ENCODE data around the gene SYNM. TPM values are rescaled to one million over a fixed set of nuclear protein-coding genes. Genes with fewer than 3 reads are reported as not detected.

Gene SYNM
- total and polyA plus RNA-seq, 2 experiments from 2014 or later: 0.74 to 3.5 TPM

- Mint-ChIP-seq H3K4me1 (peaks cover 51% of the 10 kb centered on the region), H3K36me3 (ENCODE audit: low read depth) (peaks cover 17% of the 10 kb centered on the region)
- no peak; the same call in 1 of the 3 replicates for ATAC-seq
Observed at GRCh38 chr15:99143655-99144610, 39.1 kb downstream of the SYNM start.

More at GRCh38 chr15:99143655-99144610, 39.1 kb downstream of the SYNM start:
- no peaks in the 10 kb centered on the region for H3K27me3 ChIP-seq (ENCODE audit: insufficient read depth)
- peaks cover 36% of the 10 kb centered on the region for H3K4me1 ChIP-seq (ENCODE audit: insufficient read depth)
- peak overlapping the region; percentile 17; the same call in 1 of the 2 replicates for H3K4me2 ChIP-seq
- H3K4me3 Mint-ChIP-seq: peak overlapping the region; percentile 46; the same call in 1 of the 3 replicates
- TF ChIP-seq, protein P1, sequence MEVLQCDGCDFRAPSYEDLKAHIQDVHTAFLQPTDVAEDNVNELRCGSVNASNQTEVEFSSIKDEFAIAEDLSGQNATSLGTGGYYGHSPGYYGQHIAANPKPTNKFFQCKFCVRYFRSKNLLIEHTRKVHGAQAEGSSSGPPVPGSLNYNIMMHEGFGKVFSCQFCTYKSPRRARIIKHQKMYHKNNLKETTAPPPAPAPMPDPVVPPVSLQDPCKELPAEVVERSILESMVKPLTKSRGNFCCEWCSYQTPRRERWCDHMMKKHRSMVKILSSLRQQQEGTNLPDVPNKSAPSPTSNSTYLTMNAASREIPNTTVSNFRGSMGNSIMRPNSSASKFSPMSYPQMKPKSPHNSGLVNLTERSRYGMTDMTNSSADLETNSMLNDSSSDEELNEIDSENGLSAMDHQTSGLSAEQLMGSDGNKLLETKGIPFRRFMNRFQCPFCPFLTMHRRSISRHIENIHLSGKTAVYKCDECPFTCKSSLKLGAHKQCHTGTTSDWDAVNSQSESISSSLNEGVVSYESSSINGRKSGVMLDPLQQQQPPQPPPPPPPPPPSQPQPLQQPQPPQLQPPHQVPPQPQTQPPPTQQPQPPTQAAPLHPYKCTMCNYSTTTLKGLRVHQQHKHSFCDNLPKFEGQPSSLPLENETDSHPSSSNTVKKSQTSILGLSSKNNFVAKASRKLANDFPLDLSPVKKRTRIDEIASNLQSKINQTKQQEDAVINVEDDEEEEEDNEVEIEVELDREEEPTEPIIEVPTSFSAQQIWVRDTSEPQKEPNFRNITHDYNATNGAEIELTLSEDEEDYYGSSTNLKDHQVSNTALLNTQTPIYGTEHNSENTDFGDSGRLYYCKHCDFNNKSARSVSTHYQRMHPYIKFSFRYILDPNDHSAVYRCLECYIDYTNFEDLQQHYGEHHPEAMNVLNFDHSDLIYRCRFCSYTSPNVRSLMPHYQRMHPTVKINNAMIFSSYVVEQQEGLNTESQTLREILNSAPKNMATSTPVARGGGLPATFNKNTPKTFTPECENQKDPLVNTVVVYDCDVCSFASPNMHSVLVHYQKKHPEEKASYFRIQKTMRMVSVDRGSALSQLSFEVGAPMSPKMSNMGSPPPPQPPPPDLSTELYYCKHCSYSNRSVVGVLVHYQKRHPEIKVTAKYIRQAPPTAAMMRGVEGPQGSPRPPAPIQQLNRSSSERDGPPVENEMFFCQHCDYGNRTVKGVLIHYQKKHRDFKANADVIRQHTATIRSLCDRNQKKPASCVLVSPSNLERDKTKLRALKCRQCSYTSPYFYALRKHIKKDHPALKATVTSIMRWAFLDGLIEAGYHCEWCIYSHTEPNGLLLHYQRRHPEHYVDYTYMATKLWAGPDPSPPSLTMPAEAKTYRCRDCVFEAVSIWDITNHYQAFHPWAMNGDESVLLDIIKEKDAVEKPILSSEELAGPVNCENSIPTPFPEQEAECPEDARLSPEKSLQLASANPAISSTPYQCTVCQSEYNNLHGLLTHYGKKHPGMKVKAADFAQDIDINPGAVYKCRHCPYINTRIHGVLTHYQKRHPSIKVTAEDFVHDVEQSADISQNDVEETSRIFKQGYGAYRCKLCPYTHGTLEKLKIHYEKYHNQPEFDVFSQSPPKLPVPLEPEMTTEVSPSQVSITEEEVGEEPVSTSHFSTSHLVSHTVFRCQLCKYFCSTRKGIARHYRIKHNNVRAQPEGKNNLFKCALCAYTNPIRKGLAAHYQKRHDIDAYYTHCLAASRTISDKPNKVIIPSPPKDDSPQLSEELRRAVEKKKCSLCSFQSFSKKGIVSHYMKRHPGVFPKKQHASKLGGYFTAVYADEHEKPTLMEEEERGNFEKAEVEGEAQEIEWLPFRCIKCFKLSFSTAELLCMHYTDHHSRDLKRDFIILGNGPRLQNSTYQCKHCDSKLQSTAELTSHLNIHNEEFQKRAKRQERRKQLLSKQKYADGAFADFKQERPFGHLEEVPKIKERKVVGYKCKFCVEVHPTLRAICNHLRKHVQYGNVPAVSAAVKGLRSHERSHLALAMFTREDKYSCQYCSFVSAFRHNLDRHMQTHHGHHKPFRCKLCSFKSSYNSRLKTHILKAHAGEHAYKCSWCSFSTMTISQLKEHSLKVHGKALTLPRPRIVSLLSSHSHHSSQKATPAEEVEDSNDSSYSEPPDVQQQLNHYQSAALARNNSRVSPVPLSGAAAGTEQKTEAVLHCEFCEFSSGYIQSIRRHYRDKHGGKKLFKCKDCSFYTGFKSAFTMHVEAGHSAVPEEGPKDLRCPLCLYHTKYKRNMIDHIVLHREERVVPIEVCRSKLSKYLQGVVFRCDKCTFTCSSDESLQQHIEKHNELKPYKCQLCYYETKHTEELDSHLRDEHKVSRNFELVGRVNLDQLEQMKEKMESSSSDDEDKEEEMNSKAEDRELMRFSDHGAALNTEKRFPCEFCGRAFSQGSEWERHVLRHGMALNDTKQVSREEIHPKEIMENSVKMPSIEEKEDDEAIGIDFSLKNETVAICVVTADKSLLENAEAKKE (CRISPR knock-in tag; IDR thresholded peaks at IDR 0.05): no peak
- TF ChIP-seq STAT1 (IDR thresholded peaks at IDR 0.05; ENCODE audit: unreplicated experiment) (no peak), ETS1 (IDR thresholded peaks at IDR 0.05) (no peak), ZNF331 (CRISPR knock-in tag; IDR thresholded peaks at IDR 0.05; ENCODE audit: low read depth) (no peak), JUNB (IDR thresholded peaks at IDR 0.05; ENCODE audit: unreplicated experiment) (no peak), ZNF114 (CRISPR knock-in tag; IDR thresholded peaks at IDR 0.05) (no peak), EZH2phosphoT487 (IDR thresholded peaks at IDR 0.05; ENCODE audit: unreplicated experiment) (no peak), CREB1 (CRISPR knock-in tag; IDR thresholded peaks at IDR 0.05; ENCODE audit: low read depth) (no peak), POLR2AphosphoS5 (IDR thresholded peaks at IDR 0.05; ENCODE audit: low read depth) (no peak), NANOG (IDR thresholded peaks at IDR 0.05; ENCODE audit: borderline replicate concordance) (no peak), EZH2 (IDR thresholded peaks at IDR 0.05; ENCODE audit: low read depth, unreplicated experiment) (no peak), CTCF (conservative IDR thresholded peaks at IDR 0.05; ENCODE audit: low read depth in 2 of 2) (no peak)
- TF ChIP-seq, protein P2, sequence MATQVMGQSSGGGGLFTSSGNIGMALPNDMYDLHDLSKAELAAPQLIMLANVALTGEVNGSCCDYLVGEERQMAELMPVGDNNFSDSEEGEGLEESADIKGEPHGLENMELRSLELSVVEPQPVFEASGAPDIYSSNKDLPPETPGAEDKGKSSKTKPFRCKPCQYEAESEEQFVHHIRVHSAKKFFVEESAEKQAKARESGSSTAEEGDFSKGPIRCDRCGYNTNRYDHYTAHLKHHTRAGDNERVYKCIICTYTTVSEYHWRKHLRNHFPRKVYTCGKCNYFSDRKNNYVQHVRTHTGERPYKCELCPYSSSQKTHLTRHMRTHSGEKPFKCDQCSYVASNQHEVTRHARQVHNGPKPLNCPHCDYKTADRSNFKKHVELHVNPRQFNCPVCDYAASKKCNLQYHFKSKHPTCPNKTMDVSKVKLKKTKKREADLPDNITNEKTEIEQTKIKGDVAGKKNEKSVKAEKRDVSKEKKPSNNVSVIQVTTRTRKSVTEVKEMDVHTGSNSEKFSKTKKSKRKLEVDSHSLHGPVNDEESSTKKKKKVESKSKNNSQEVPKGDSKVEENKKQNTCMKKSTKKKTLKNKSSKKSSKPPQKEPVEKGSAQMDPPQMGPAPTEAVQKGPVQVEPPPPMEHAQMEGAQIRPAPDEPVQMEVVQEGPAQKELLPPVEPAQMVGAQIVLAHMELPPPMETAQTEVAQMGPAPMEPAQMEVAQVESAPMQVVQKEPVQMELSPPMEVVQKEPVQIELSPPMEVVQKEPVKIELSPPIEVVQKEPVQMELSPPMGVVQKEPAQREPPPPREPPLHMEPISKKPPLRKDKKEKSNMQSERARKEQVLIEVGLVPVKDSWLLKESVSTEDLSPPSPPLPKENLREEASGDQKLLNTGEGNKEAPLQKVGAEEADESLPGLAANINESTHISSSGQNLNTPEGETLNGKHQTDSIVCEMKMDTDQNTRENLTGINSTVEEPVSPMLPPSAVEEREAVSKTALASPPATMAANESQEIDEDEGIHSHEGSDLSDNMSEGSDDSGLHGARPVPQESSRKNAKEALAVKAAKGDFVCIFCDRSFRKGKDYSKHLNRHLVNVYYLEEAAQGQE (IDR thresholded peaks at IDR 0.05; ENCODE audit: unreplicated experiment): no peak
- H4K20me1 ChIP-seq (replicated peaks; ENCODE audit: insufficient read depth): 0 out of 2 replicates have a peak, but pooled peaks cover 3% of the 10 kb centered on the region
- no peaks in the 10 kb centered on the region for H3K36me3 ChIP-seq (ENCODE audit: insufficient read depth)
- peaks cover 3% of the 10 kb centered on the region for H3K27me3 Mint-ChIP-seq (ENCODE audit: insufficient read depth, low read depth, poor library complexity)
- H3K9me2 ChIP-seq (ENCODE audit: insufficient read depth): no peaks in the 10 kb centered on the region
- no peak overlapping the region for H2AFZ ChIP-seq
- H3K4me3 ChIP-seq: no peak overlapping the region
- peak overlapping the region; percentile 46; the same call in 1 of the 2 replicates for H3K27ac Mint-ChIP-seq
- no peaks in the 10 kb centered on the region for H3K79me2 ChIP-seq (replicated peaks; ENCODE audit: insufficient read depth)
- H3K27ac ChIP-seq (ENCODE audit: low read depth): peak overlapping the region; percentile 58
- DNase-seq (ENCODE audit: low spot score): no peak
- no peaks in the 10 kb centered on the region for H3F3A ChIP-seq (replicated peaks; ENCODE audit: low read depth)
- no peaks in the 10 kb centered on the region for H3K9me3 Mint-ChIP-seq
